ENCODE measurements around the gene MCL1. TPM values are rescaled to one million over a fixed set of nuclear protein-coding genes. Genes with fewer than 3 reads are reported as not detected.

Gene MCL1
- total and polyA plus RNA-seq, 2 donors (not counting 1 experiment from before 2014, with no cell fraction given), result 219 to 266 TPM

GRCh38 chr1:150528196-150528595 lies 51.2 kb downstream of the MCL1 start:
- no peak for DNase-seq
- POLR2A ChIA-PET, result no interaction called here
- no peaks in the 10 kb centered on the region for H3K27me3 Mint-ChIP-seq
- Histone ChIP-seq H2AFZ (ENCODE audit: insufficient read depth, low read depth, low read length, poor library complexity, severe bottlenecking) (no peak overlapping the region), H4K20me1 (ENCODE audit: control insufficient read depth, insufficient read depth, low read length, poor library complexity, severe bottlenecking) (no peaks in the 10 kb centered on the region), H3K4me1 (ENCODE audit: control insufficient read depth in 2 of 2, insufficient read depth in 2 of 2, low read length in 2 of 2) (no peaks in the 10 kb centered on the region), H3K9me3 (ENCODE audit: control extremely low read depth in 1 of 3, control insufficient read depth in 2 of 3, insufficient read depth in 1 of 3, low read length in 2 of 3) (peaks cover 0 to 4% (median 0%) of the 10 kb centered on the region in 3 donors), H3K27me3 (replicated peaks in 1 of 4; ENCODE audit: control extremely low read depth in 1 of 4, control insufficient read depth in 3 of 4, insufficient read depth in 4 of 4, low read length in 3 of 4) (no peaks in the 10 kb centered on the region), H3K27ac (ENCODE audit: low read length in 2 of 2) (no peak overlapping the region), H3K4me2 (replicated peaks; ENCODE audit: low read depth, low read length, poor library complexity, severe bottlenecking) (no peak overlapping the region), H3K36me3 (replicated peaks in 1 of 2; ENCODE audit: control extremely low read depth in 1 of 2, control insufficient read depth in 1 of 2, extremely low read depth in 1 of 2, insufficient read depth in 2 of 2, low read length in 1 of 2) (no peaks in the 10 kb centered on the region), H3K4me3 (ENCODE audit: control extremely low read depth in 1 of 5, extremely low read depth in 1 of 5, insufficient read depth in 1 of 5, low read depth in 2 of 5, low read length in 4 of 5) (no peak overlapping the region), H3K9ac (ENCODE audit: low read length) (no peak overlapping the region), H3K79me2 (ENCODE audit: control insufficient read depth, insufficient read depth, low read length) (no peaks in the 10 kb centered on the region)
- CTCF ChIA-PET, result interaction anchor here (0.6 kb wide), 1 partner anchor 46 kb away, joined by 3 read pairs; no protein-coding TSS in a partner anchor
- no peaks in the 10 kb centered on the region for H3K9me3 Mint-ChIP-seq (ENCODE audit: insufficient read depth)
- no peak overlapping the region for H3K27ac Mint-ChIP-seq
- H3K4me3 Mint-ChIP-seq, result no peak overlapping the region
- TF ChIP-seq EZH2 (IDR thresholded peaks at IDR 0.05; ENCODE audit: borderline replicate concordance, insufficient read depth, low read depth, low read length, poor library complexity, severe bottlenecking), result no peak
- TF ChIP-seq, protein P1, sequence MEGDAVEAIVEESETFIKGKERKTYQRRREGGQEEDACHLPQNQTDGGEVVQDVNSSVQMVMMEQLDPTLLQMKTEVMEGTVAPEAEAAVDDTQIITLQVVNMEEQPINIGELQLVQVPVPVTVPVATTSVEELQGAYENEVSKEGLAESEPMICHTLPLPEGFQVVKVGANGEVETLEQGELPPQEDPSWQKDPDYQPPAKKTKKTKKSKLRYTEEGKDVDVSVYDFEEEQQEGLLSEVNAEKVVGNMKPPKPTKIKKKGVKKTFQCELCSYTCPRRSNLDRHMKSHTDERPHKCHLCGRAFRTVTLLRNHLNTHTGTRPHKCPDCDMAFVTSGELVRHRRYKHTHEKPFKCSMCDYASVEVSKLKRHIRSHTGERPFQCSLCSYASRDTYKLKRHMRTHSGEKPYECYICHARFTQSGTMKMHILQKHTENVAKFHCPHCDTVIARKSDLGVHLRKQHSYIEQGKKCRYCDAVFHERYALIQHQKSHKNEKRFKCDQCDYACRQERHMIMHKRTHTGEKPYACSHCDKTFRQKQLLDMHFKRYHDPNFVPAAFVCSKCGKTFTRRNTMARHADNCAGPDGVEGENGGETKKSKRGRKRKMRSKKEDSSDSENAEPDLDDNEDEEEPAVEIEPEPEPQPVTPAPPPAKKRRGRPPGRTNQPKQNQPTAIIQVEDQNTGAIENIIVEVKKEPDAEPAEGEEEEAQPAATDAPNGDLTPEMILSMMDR (IDR thresholded peaks at IDR 0.05), result no peak
- intact Hi-C loops (cut with micrococcal nuclease), result no loop called here
- no peaks in the 10 kb centered on the region for H3K4me1 Mint-ChIP-seq
- no peak for ATAC-seq (ENCODE audit: low read depth)
- no CpG with 5 or more reads among the region's 1 CpG for WGBS (ENCODE audit: insufficient coverage)

- WGBS (ENCODE audit: insufficient coverage), result 94% methylated on average over 2 of the region's 3 CpGs
- no peak for DNase-seq
- H3K4me1 Mint-ChIP-seq, result no peaks in the 10 kb centered on the region
- no peak overlapping the region for H2AFZ ChIP-seq (ENCODE audit: insufficient read depth, low read depth, low read length, poor library complexity, severe bottlenecking)
- no peak for ATAC-seq (ENCODE audit: low read depth)
- no peak overlapping the region for H3K9ac ChIP-seq (ENCODE audit: low read length)
- TF ChIP-seq, protein P1 (IDR thresholded peaks at IDR 0.05), result no peak
- no peak for TF ChIP-seq EZH2 (IDR thresholded peaks at IDR 0.05; ENCODE audit: borderline replicate concordance, insufficient read depth, low read depth, low read length, poor library complexity, severe bottlenecking)
- H3K27ac Mint-ChIP-seq, result no peak overlapping the region
- no peak overlapping the region for H3K4me2 ChIP-seq (replicated peaks; ENCODE audit: low read depth, low read length, poor library complexity, severe bottlenecking)
- ChIA-PET POLR2A (no interaction called here), CTCF (interaction anchor here (1.1 kb wide), 1 partner anchor 9 kb away, joined by 4 read pairs; no protein-coding TSS in a partner anchor)
- no peak overlapping the region for H3K27ac ChIP-seq (ENCODE audit: low read length in 2 of 2)
- peaks cover 0 to 4% (median 0%) of the 10 kb centered on the region in 3 donors for H3K9me3 ChIP-seq (ENCODE audit: control extremely low read depth in 1 of 3, control insufficient read depth in 2 of 3, insufficient read depth in 1 of 3, low read length in 2 of 3)
- H3K4me3 Mint-ChIP-seq, result no peak overlapping the region
- no peaks in the 10 kb centered on the region for H3K4me1 ChIP-seq (ENCODE audit: control insufficient read depth in 2 of 2, insufficient read depth in 2 of 2, low read length in 2 of 2)
- H4K20me1 ChIP-seq (ENCODE audit: control insufficient read depth, insufficient read depth, low read length, poor library complexity, severe bottlenecking), result no peaks in the 10 kb centered on the region
- H3K9me3 Mint-ChIP-seq (ENCODE audit: insufficient read depth), result no peaks in the 10 kb centered on the region
- H3K79me2 ChIP-seq (ENCODE audit: control insufficient read depth, insufficient read depth, low read length), result no peaks in the 10 kb centered on the region
- H3K27me3 Mint-ChIP-seq, result no peaks in the 10 kb centered on the region
- H3K27me3 ChIP-seq (replicated peaks in 1 of 4; ENCODE audit: control extremely low read depth in 1 of 4, control insufficient read depth in 3 of 4, insufficient read depth in 4 of 4, low read length in 3 of 4), result no peaks in the 10 kb centered on the region
- H3K4me3 ChIP-seq (ENCODE audit: control extremely low read depth in 1 of 5, extremely low read depth in 1 of 5, insufficient read depth in 1 of 5, low read depth in 2 of 5, low read length in 4 of 5), result no peak overlapping the region
- intact Hi-C loops (cut with micrococcal nuclease), result no loop called here
- no peaks in the 10 kb centered on the region for H3K36me3 ChIP-seq (replicated peaks in 1 of 2; ENCODE audit: control extremely low read depth in 1 of 2, control insufficient read depth in 1 of 2, extremely low read depth in 1 of 2, insufficient read depth in 2 of 2, low read length in 1 of 2)
Observed at GRCh38 chr1:150525348-150525747, 54.1 kb downstream of the MCL1 start.

Small RNA genes within 50 kb of the gene (small RNA-seq; reads per million reads assigned to genes)
- gene MIR4257 (ENCODE audit: insufficient read length, low read depth, low replicate concordance), result not detected
- not detected for gene RF00015 (ENCODE audit: insufficient read length, low read depth, low replicate concordance)
- not detected for gene RF00561 (ENCODE audit: insufficient read length, low read depth, low replicate concordance)
- gene RN7SL473P (ENCODE audit: insufficient read length, low read depth, low replicate concordance), result not detected
- not detected for gene RN7SL600P (ENCODE audit: insufficient read length, low read depth, low replicate concordance)

Other genes starting within 250 kb of the MCL1 start
- gene RPRD2, start 215.5 kb downstream of the MCL1 start, total RNA-seq, result 49.1 and 51.4 TPM in 2 replicates
- gene RPRD2, start 215.5 kb downstream of the MCL1 start, polyA plus RNA-seq, result 16.6 and 17.8 TPM in 2 replicates
- gene TARS2, start 92.2 kb downstream of the MCL1 start, total RNA-seq, result 48.4 and 53.6 TPM in 2 replicates
- 30.4 and 42.2 TPM in 2 replicates for gene TARS2, start 92.2 kb downstream of the MCL1 start, polyA plus RNA-seq
- 1.9 and 2.5 TPM in 2 replicates for gene ECM1, start 71.5 kb downstream of the MCL1 start, total RNA-seq
- gene ECM1, start 71.5 kb downstream of the MCL1 start, polyA plus RNA-seq, result 1.6 and 2.3 TPM in 2 replicates
- gene FALEC, start 63.9 kb downstream of the MCL1 start, total RNA-seq, result 2.0 and 2.6 TPM in 2 replicates
- gene FALEC, start 63.9 kb downstream of the MCL1 start, polyA plus RNA-seq, result 1.1 and 3.7 TPM in 2 replicates
- 0.34 TPM in 1 of 2 replicates, not detected in the other for gene ADAMTSL4, start 30.2 kb downstream of the MCL1 start, total RNA-seq
- gene ADAMTSL4, start 30.2 kb downstream of the MCL1 start, polyA plus RNA-seq, result 0.70 and 0.98 TPM in 2 replicates
- gene ENSA, start 50.0 kb upstream of the MCL1 start, total RNA-seq, result 115 and 119 TPM in 2 replicates
- gene ENSA, start 50.0 kb upstream of the MCL1 start, polyA plus RNA-seq, result 65.5 and 85.5 TPM in 2 replicates
- 22.1 and 25.3 TPM in 2 replicates for gene GOLPH3L, start 117.5 kb upstream of the MCL1 start, total RNA-seq
- gene GOLPH3L, start 117.5 kb upstream of the MCL1 start, polyA plus RNA-seq, result 7.4 TPM in 2 replicates
- gene HORMAD1, start 141.3 kb upstream of the MCL1 start, total RNA-seq, result 1.1 and 2.1 TPM in 2 replicates
- gene HORMAD1, start 141.3 kb upstream of the MCL1 start, polyA plus RNA-seq, result 0.43 and 0.94 TPM in 2 replicates
- 221 and 241 TPM in 2 replicates for gene CTSS, start 186.2 kb upstream of the MCL1 start, total RNA-seq
- gene CTSS, start 186.2 kb upstream of the MCL1 start, polyA plus RNA-seq, result 89.6 and 106 TPM in 2 replicates
- gene CTSK, start 228.7 kb upstream of the MCL1 start, total RNA-seq, result 5.3 and 5.9 TPM in 2 replicates
- gene CTSK, start 228.7 kb upstream of the MCL1 start, polyA plus RNA-seq, result 6.0 and 9.2 TPM in 2 replicates